ENCODE measurements around the gene SAMD10.
"Not testable (repeated sequence)": the region's sequence is repeated elsewhere in the genome, so short reads cannot be mapped to it uniquely, and the experiment has no call there.

The SAMD10 gene

GRCh38 chr20:63935447-63935846, 44.0 kb downstream of the SAMD10 start:
- TF ChIP-seq CTCF (conservative IDR thresholded peaks at IDR 0.05), result no peak
- TF ChIP-seq ZFX (IDR thresholded peaks at IDR 0.05), result no peak
- no peak overlapping the region for H3K27ac ChIP-seq

- TF ChIP-seq ZFX (IDR thresholded peaks at IDR 0.05) (no peak), CTCF (conservative IDR thresholded peaks at IDR 0.05) (no peak)
Measured at GRCh38 chr20:63934271-63935068, 45.0 kb downstream of the SAMD10 start.

GRCh38 chr20:63933646-63934045, 45.8 kb downstream of the SAMD10 start:
- no peak overlapping the region for H3K27ac ChIP-seq

More at GRCh38 chr20:63934271-63935068, 45.0 kb downstream of the SAMD10 start:
- H3K27ac ChIP-seq, result no peak overlapping the region

GRCh38 chr20:63932606-63933160, 46.8 kb downstream of the SAMD10 start:
- TF ChIP-seq ZFX (IDR thresholded peaks at IDR 0.05) (no peak), CTCF (conservative IDR thresholded peaks at IDR 0.05) (no peak)
- H3K27ac ChIP-seq, result no peak overlapping the region

More at GRCh38 chr20:63933646-63934045, 45.8 kb downstream of the SAMD10 start:
- TF ChIP-seq CTCF (conservative IDR thresholded peaks at IDR 0.05) (no peak), ZFX (IDR thresholded peaks at IDR 0.05) (no peak)

GRCh38 chr20:63931735-63932134, 47.7 kb downstream of the SAMD10 start:
- no peak overlapping the region for H3K27ac ChIP-seq
- TF ChIP-seq ZFX (IDR thresholded peaks at IDR 0.05) (no peak), CTCF (conservative IDR thresholded peaks at IDR 0.05) (no peak)

- no peak overlapping the region for H3K27ac ChIP-seq
- TF ChIP-seq ZFX (IDR thresholded peaks at IDR 0.05), result no peak
- TF ChIP-seq CTCF (conservative IDR thresholded peaks at IDR 0.05), result no peak
Measured at GRCh38 chr20:63930971-63931553, 48.4 kb downstream of the SAMD10 start.

- H3K27ac ChIP-seq, result not testable (repeated sequence)
Measured at GRCh38 chr20:63929473-63929883, 50.0 kb downstream of the SAMD10 start.
